Uterus (tissue), 4 donors: ENCODE measurements around the gene STX11. TPM values are rescaled to one million over a fixed set of nuclear protein-coding genes. Genes with fewer than 3 reads are reported as not detected.

Experiments used
- DNase-seq, 2 donors: peaks; one replicate each; pipeline ENCODE4 v3.0.0-alpha.2; 2019 to 2020
- H3K27ac ChIP-seq, 2 donors: fragments of 200-600 bp; sonication (generic); 1 replicate in 1 of 2; 2 replicates in 1 of 2; pipeline ENCODE4 v1.5.1; 2016 to 2018
- H3K27me3 ChIP-seq, 2 donors: fragments of 200-600 bp; sonication (generic); one replicate each; pipeline ENCODE4 v1.5.1; 2018 to 2019; ENCODE audit warnings: control low read depth in 1 of 2
- H3K36me3 ChIP-seq, 2 donors: fragments of 200-600 bp; sonication (generic); one replicate each; pipeline ENCODE4 v1.5.1; 2019; ENCODE audit warnings: control low read depth in 1 of 2
- H3K4me1 ChIP-seq, 2 donors: fragments of 200-600 bp; sonication (generic); one replicate each; pipeline ENCODE4 v1.5.1; 2018 to 2019; ENCODE audit warnings: control low read depth in 1 of 2
- H3K4me3 ChIP-seq, 2 donors: fragments of 200-600 bp; sonication (generic); 1 replicate in 1 of 2; 2 replicates in 1 of 2; pipeline ENCODE4 v1.5.1; 2018 to 2019; ENCODE audit warnings: mild to moderate bottlenecking in 1 of 2
- H3K9me3 ChIP-seq, 2 donors: fragments of 200-600 bp; sonication (generic); one replicate each; pipeline ENCODE4 v1.5.1; 2019; ENCODE audit warnings: control low read depth in 1 of 2
- POLR2A ChIP-seq, 2 donors: fragments of 450-650 bp; IDR thresholded peaks; one replicate each; pipeline ENCODE4 v1.6.1; 2016; ENCODE audit warnings: antibody characterized with exemption in 2 of 2, mild to moderate bottlenecking in 1 of 2, moderate library complexity in 1 of 2
- intact Hi-C: fragments of 100-400 bp; cut with DNase I; formaldehyde crosslinking; loops from one replicate; pipeline ENCODE4 v1.15.1; 2023; ENCODE audit warnings: low total_unique reads
- total RNA-seq, 4 donors: library from RNA; depleted of rRNA in 3 of 4; stranded (reverse); fragments of >200 nt in 3 of 4; gene quantifications; one replicate each; pipeline versions ENCODE4 v1.1.0 to v1.2.4, GENCODE V29; 2014 to 2023
- TF ChIP-seq, protein P1 (sequence below), 4 experiments: fragments of 200-600 bp in 2 of 4; fragments of 450-650 bp in 2 of 4; sonication (generic) in 2 of 4; IDR thresholded peaks; one replicate each; pipeline ENCODE4 v1.5.1; 2016 to 2019; ENCODE audit warnings: antibody characterized with exemption in 4 of 4, mild to moderate bottlenecking in 2 of 4, moderate library complexity in 1 of 4
- donor health status: DM: yes; HTN: yes; CAD: no.

Gene STX11
- total RNA-seq, 4 donors from 2014 or later, result 0.77 to 6.2 (median 1.9) TPM

- Histone ChIP-seq H3K36me3 (no peaks in the 10 kb centered on the region), H3K27ac (no peak overlapping the region), H3K27me3 (no peaks in the 10 kb centered on the region), H3K4me1 (no peaks in the 10 kb centered on the region), H3K4me3 (no peak overlapping the region), H3K9me3 (no peaks in the 10 kb centered on the region)
- TF ChIP-seq POLR2A (IDR thresholded peaks at IDR 0.05), result no peak
- TF ChIP-seq, protein P1, sequence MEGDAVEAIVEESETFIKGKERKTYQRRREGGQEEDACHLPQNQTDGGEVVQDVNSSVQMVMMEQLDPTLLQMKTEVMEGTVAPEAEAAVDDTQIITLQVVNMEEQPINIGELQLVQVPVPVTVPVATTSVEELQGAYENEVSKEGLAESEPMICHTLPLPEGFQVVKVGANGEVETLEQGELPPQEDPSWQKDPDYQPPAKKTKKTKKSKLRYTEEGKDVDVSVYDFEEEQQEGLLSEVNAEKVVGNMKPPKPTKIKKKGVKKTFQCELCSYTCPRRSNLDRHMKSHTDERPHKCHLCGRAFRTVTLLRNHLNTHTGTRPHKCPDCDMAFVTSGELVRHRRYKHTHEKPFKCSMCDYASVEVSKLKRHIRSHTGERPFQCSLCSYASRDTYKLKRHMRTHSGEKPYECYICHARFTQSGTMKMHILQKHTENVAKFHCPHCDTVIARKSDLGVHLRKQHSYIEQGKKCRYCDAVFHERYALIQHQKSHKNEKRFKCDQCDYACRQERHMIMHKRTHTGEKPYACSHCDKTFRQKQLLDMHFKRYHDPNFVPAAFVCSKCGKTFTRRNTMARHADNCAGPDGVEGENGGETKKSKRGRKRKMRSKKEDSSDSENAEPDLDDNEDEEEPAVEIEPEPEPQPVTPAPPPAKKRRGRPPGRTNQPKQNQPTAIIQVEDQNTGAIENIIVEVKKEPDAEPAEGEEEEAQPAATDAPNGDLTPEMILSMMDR (IDR thresholded peaks at IDR 0.05), result no peak
- no peak for DNase-seq
- intact Hi-C loops, result no loop called here
Observed at GRCh38 chr6:144133225-144133821, 17.0 kb upstream of the STX11 start.

GRCh38 chr6:144134176-144134575, 16.1 kb upstream of the STX11 start:
- intact Hi-C loops, result no loop called here
- Histone ChIP-seq H3K4me1 (no peaks in the 10 kb centered on the region), H3K27ac (no peak overlapping the region), H3K9me3 (no peaks in the 10 kb centered on the region), H3K4me3 (no peak overlapping the region), H3K36me3 (no peaks in the 10 kb centered on the region), H3K27me3 (no peaks in the 10 kb centered on the region)
- no peak for TF ChIP-seq POLR2A (IDR thresholded peaks at IDR 0.05)
- TF ChIP-seq, protein P1 (IDR thresholded peaks at IDR 0.05), result no peak
- DNase-seq, result no peak

DNA sequence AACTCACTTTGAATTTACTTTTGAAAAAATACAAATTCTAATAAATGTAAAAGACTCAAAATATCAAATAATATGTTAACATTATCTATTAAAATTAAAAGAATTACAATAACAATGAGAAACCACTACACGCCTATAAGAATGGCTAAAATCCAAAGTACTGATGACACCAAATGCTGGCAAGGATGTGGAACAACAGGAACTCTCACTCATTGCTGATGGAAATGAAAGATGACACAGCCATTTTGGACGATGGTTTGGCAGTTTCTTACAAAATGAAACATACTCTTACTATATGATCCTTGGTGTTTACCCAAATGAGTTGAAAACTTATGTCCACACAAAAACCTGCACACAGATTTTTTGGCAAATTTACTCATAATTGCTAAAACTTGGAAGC, 15.6 kb upstream of the STX11 start:
- intact Hi-C loops, result no loop called here

DNA sequence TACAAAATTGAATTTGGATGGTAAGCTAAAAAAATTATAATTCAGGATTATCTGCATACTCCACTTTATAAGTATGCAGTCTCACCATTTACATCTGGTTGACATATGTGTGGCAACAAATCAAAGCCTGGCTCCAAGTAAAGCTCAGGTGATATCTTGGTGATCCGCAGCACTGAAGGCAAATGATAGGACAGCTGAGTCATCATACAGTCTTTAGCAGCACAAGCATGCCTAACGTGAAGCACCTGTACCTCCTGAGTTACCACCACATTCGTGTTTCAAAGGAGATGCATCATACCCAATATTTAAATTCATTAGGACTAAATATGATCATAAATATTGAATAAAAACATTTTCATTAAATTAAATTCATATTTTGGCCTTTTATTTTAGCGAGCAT, 11.8 kb upstream of the STX11 start:
- Histone ChIP-seq H3K4me1 (no peaks in the 10 kb centered on the region), H3K27me3 (no peaks in the 10 kb centered on the region), H3K36me3 (no peaks in the 10 kb centered on the region), H3K4me3 (no peak overlapping the region), H3K9me3 (no peaks in the 10 kb centered on the region), H3K27ac (no peak overlapping the region)
- intact Hi-C loops, result no loop called here
- DNase-seq, result no peak
- TF ChIP-seq, protein P1 (IDR thresholded peaks at IDR 0.05), result no peak
- TF ChIP-seq POLR2A (IDR thresholded peaks at IDR 0.05), result no peak

More for the DNA sequence above, 15.6 kb upstream of the STX11 start:
- no peak for TF ChIP-seq POLR2A (IDR thresholded peaks at IDR 0.05)
- TF ChIP-seq, protein P1 (IDR thresholded peaks at IDR 0.05), result no peak
- Histone ChIP-seq H3K36me3 (no peaks in the 10 kb centered on the region), H3K27me3 (no peaks in the 10 kb centered on the region), H3K9me3 (no peaks in the 10 kb centered on the region), H3K27ac (no peak overlapping the region), H3K4me3 (no peak overlapping the region), H3K4me1 (no peaks in the 10 kb centered on the region)
- no peak for DNase-seq

GRCh38 chr6:144139817-144140216, 10.5 kb upstream of the STX11 start:
- Histone ChIP-seq H3K36me3 (no peaks in the 10 kb centered on the region), H3K27ac (no peak overlapping the region), H3K4me3 (no peak overlapping the region), H3K9me3 (no peaks in the 10 kb centered on the region), H3K4me1 (no peaks in the 10 kb centered on the region), H3K27me3 (no peaks in the 10 kb centered on the region)
- intact Hi-C loops, result no loop called here
- TF ChIP-seq POLR2A (IDR thresholded peaks at IDR 0.05), result no peak
- TF ChIP-seq, protein P1 (IDR thresholded peaks at IDR 0.05), result no peak
- no peak for DNase-seq
